Osteocyte (in vitro differentiated cells): ENCODE results near the gene TOX2. TPM values are rescaled to one million over a fixed set of nuclear protein-coding genes. Genes with fewer than 3 reads are reported as not detected.

Experiments used
- DNase-seq: peaks from one replicate; pipeline ENCODE4 v3.0.0; 2021; ENCODE audit warnings: mixed read lengths; ENCODE audit not compliant: unreplicated experiment; ENCODE audit errors: extremely low spot score
- H3K27ac Mint-ChIP-seq: one replicate; pipeline ENCODE4 v1.8.0; 2021; ENCODE audit warnings: mild to moderate bottlenecking, mixed read lengths; ENCODE audit not compliant: unreplicated experiment
- H3K27me3 Mint-ChIP-seq: one replicate; pipeline ENCODE4 v1.8.0; 2021; ENCODE audit warnings: mixed read lengths; ENCODE audit not compliant: unreplicated experiment
- H3K36me3 Mint-ChIP-seq: one replicate; pipeline ENCODE4 v1.8.0; 2021; ENCODE audit warnings: mixed read lengths; ENCODE audit not compliant: unreplicated experiment
- H3K4me1 Mint-ChIP-seq: one replicate; pipeline ENCODE4 v1.8.0; 2021; ENCODE audit warnings: mixed read lengths; ENCODE audit not compliant: unreplicated experiment
- H3K4me3 Mint-ChIP-seq: one replicate; pipeline ENCODE4 v1.8.0; 2021; ENCODE audit warnings: mild to moderate bottlenecking, moderate library complexity, mixed read lengths; ENCODE audit not compliant: unreplicated experiment
- H3K9me3 Mint-ChIP-seq: one replicate; pipeline ENCODE4 v1.8.0; 2021; ENCODE audit warnings: mixed read lengths; ENCODE audit not compliant: unreplicated experiment
- CTCF ChIP-seq: fragments of 200-600 bp; sonication (generic); IDR thresholded peaks from 2 replicates; pipeline ENCODE4 v1.5.0; 2021; ENCODE audit warnings: antibody characterized with exemption, mild to moderate bottlenecking, moderate library complexity
- total RNA-seq: library from RNA; stranded (reverse); gene quantifications from 2 replicates; pipeline ENCODE4 v1.2.1, GENCODE V29; 2021

Gene TOX2
- total RNA-seq, 1 donor from 2014 or later, result not detected

- TF ChIP-seq CTCF, result no peak
- Mint-ChIP-seq H3K27me3 (peaks cover 16% of the 10 kb centered on the region), H3K4me3 (no peak overlapping the region), H3K36me3 (no peaks in the 10 kb centered on the region), H3K4me1 (peaks cover 1% of the 10 kb centered on the region), H3K27ac (no peak overlapping the region), H3K9me3 (peaks cover 4% of the 10 kb centered on the region)
- DNase-seq, result no peak
These were observed 185.2 kb downstream of the TOX2 start for GRCh38 chr20:44099832-44100231.

- H3K9me3 Mint-ChIP-seq, result peaks cover 4% of the 10 kb centered on the region
- H3K27ac Mint-ChIP-seq, result no peak overlapping the region
- H3K36me3 Mint-ChIP-seq, result no peaks in the 10 kb centered on the region
- H3K4me1 Mint-ChIP-seq, result peaks cover 19% of the 10 kb centered on the region
- H3K4me3 Mint-ChIP-seq, result no peak overlapping the region
- H3K27me3 Mint-ChIP-seq, result peaks cover 10% of the 10 kb centered on the region
- no peak for TF ChIP-seq CTCF
- no peak for DNase-seq
These were observed 187.9 kb downstream of the TOX2 start for GRCh38 chr20:44102582-44102981.

- Mint-ChIP-seq H3K4me3 (no peak overlapping the region), H3K27me3 (peaks cover 10% of the 10 kb centered on the region), H3K9me3 (peaks cover 4% of the 10 kb centered on the region), H3K27ac (peak overlapping the region; percentile 23), H3K4me1 (peaks cover 19% of the 10 kb centered on the region), H3K36me3 (no peaks in the 10 kb centered on the region)
- DNase-seq, result no peak
- no peak for TF ChIP-seq CTCF
These were observed 190.3 kb downstream of the TOX2 start for GRCh38 chr20:44104798-44105517.

GRCh38 chr20:44106615-44107014 is 192.0 kb downstream of the TOX2 start:
- Mint-ChIP-seq H3K36me3 (no peaks in the 10 kb centered on the region), H3K4me3 (no peak overlapping the region), H3K9me3 (peaks cover 4% of the 10 kb centered on the region), H3K27ac (no peak overlapping the region), H3K4me1 (peaks cover 22% of the 10 kb centered on the region), H3K27me3 (peaks cover 6% of the 10 kb centered on the region)
- DNase-seq, result no peak
- no peak for TF ChIP-seq CTCF

- Mint-ChIP-seq H3K27ac (no peak overlapping the region), H3K4me3 (no peak overlapping the region), H3K9me3 (no peaks in the 10 kb centered on the region), H3K4me1 (peaks cover 44% of the 10 kb centered on the region), H3K27me3 (no peaks in the 10 kb centered on the region), H3K36me3 (no peaks in the 10 kb centered on the region)
- no peak for TF ChIP-seq CTCF
- DNase-seq, result no peak
These were observed 195.3 kb downstream of the TOX2 start for GRCh38 chr20:44109951-44110361.
